ENCODE results near the gene REXO2.

REXO2 gene

DNA sequence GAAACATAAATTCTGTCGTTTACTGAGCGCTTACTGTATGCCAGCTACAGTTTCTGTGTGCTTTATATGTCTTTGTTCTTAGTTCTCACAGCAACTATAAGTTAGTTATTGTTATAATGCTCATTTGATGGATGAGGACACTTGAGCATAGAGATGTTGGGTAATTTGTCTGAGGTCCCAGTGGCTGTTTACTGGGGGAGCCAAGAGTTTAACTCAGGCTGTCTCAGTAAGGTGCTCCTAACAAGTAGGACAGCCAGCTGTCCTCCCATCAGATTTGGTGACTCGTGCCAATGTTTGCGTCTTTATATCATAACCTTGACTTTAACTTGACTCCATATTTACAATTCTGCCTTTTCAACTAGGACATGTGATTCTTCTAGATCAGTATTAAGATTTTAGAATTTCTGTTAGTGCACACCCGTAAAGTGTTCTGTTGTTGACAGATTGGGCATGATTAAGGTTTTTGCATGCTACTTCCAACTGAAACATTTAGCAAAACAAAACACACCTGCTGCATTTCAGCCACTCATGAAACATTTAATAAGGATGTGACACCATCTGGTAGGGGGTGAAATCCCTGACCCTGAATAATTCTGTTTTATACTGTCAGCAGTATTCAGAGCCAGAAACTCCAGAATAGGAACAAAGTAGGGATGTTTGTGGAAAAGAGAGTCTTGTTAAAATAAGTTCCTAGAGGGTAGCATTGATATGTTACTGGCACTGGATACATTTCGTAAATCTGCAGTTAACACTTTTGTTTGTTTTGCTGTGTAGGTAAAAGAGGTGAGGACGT lies 1.9 kb downstream of the REXO2 start:
- DNase-seq (ENCODE audit: low read depth) = no peak

DNA sequence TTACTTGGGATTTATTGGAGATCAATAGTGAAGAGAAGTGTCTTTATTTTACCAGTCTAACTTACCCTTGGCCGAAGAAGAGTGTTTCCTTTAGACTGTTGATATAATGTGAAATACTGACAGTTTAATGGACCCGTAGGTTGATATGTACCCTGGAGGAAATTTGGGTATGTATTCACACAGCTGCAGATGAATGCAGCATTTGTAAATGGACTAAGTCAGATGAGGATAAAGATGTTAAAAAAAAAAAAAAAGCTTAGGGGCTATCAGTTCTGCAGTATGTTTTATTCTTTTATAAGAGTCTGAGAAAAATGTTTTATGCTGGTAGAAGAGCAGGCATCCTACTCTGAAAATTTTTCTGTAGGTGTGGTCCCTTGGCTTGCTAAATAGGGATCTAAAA lies 2.7 kb downstream of the REXO2 start:
- no peak for DNase-seq (ENCODE audit: low read depth)

DNA sequence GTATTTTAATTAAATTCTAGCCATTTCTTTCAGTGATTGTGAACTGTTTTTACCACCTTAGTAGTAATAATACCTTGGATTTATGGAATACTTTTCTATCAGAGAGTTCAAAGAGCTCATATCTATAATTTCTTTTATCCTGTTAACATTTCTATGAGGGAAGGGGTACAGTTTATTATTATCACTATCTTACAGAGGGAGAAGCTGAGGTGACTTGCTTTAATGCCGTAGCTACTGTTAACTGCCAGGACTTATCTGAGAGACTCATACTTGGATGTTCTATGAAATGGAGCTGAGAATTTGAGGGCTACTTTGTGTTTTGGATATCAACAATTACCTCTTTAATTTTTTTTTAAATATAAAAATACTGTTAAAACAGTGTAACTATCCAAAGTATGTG lies 3.3 kb downstream of the REXO2 start:
- DNase-seq (ENCODE audit: low read depth) = no peak

DNA sequence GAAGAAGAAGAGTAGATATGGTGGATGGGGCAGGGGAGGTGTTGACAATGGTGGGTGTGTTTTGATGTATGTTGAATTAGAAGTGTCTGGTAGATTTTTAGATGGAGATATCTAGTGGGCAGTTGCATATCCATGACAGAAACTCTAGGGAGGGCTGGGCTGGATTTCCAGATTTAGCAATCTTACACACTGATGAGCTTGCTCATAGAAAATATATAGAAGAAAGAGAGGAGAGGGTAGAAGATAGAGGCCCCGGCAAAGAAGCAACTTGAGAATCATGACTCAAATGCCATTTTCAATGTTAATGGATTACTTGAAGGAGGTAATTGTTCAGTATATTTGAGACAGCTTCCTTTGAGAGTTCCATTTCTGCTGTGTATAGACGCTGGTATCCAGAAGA lies 8.2 kb downstream of the REXO2 start:
- no peak for DNase-seq (ENCODE audit: low read depth)

DNA sequence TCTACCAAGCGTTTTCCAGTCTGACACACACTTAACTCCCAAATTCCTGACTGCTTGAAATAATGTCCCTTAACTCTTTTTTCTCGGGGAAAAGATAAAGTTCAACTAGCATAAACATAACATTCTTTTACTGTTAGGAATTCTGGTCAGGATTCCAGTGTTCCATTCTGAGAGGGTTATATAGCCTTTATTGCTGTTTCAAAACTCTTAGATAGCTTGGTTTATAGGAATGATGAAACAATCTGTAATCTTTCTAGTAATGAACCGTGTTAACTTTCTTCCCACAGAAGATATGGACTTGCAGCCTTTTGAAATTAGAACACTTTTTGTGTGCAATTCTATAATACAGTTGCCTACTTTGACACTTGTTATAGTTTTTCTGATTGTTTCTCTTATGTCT lies 8.6 kb downstream of the REXO2 start:
- DNase-seq (ENCODE audit: low read depth) = no peak

DNA sequence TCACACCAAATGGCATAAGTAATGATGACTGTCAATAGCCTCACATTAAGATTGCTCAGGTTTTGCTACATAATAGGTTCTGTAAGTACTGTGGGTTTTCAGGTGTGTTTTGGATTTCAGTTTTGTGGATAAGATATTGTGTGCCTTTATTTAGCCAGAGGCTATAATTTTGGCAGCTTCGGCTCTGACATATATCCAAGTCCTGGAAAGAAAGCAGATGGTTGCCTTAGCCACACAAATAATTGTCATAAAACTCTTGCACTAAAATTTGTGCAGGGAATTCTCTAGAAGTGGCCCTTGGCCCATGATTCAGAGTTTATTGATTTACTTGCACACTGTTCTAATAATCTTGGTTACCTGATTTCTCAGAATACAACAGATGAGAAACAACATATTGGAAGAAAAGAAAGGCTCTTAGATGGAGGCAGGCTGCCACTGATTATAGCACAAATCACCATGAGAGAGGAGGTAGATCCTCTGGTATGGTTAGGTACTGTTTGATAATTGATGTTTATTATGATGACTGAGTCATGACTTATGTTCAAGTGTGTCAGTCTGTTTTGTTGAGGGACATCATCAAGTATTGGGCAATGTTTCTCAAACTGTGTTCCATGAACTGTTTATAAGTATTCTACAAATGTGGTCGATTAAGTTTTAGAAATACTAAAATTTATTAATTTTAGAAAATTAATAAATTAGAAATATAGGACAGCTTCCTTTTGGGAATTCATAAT lies 9.6 kb downstream of the REXO2 start:
- DNase-seq (ENCODE audit: low read depth) = no peak

DNA sequence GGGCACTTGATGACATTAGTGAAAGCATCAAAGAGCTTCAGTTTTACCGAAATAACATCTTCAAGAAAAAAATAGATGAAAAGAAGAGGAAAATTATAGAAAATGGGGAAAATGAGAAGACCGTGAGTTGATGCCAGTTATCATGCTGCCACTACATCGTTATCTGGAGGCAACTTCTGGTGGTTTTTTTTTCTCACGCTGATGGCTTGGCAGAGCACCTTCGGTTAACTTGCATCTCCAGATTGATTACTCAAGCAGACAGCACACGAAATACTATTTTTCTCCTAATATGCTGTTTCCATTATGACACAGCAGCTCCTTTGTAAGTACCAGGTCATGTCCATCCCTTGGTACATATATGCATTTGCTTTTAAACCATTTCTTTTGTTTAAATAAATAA lies 10.6 kb downstream of the REXO2 start:
- no peak for DNase-seq (ENCODE audit: low read depth)

DNA sequence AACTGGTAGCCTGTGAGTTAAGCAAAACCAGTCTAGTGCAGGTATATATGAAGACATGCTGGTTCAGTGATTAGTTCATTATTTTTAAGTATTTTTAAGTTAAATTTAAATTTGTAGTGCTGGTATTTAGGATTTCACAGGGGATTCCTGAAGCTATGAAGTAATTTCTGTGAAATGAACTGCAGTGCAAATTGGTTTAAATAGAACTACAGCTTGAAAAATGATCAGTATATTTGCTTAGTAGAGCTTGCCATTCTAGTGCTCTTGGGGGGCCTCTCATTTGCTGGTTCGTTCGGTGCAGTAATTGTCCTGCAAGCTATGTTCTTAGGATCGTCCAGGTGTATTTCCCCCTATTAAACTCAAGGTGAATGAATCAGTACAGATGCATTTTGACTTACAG lies 13.1 kb downstream of the REXO2 start:
- DNase-seq (ENCODE audit: low read depth) = no peak

DNA sequence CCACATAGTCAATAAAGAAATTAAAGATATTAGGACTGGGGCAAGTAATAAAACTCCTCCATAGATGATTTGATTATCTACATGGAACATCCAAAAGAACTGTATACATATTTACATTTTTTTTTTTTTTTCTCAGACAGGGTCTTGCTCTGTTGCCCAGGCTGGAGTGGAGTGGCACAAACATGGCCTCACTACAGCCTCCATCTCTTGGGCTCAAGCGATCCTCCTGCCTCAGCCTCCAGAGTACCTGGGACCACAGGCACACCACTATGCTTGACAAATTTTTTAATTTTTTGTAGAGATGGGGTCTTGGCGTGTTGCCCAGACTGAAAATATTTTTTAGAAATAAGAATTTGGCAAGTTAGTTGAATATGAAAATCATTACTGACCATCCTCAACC lies 24.7 kb downstream of the REXO2 start:
- DNase-seq (ENCODE audit: low read depth) = no peak

DNA sequence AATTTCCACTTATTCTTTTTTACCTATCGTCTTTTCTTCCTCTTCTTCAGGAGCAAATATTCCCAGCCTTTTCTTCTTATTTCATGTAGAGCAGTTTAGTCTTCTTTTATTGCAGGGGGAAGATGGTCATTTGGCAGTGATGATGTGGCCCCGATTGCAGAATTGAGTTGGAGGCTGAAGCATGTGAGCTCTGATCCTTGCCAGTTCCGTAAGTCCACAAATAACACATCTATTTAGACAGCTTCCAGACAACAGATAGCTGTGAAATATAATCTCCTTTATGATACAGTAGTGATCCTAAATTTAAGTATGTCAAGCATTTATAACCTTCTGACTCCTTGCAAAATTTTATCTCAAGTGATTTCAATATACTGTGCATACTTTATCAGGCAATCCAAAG lies 27.5 kb downstream of the REXO2 start:
- DNase-seq (ENCODE audit: low read depth) = no peak

DNA sequence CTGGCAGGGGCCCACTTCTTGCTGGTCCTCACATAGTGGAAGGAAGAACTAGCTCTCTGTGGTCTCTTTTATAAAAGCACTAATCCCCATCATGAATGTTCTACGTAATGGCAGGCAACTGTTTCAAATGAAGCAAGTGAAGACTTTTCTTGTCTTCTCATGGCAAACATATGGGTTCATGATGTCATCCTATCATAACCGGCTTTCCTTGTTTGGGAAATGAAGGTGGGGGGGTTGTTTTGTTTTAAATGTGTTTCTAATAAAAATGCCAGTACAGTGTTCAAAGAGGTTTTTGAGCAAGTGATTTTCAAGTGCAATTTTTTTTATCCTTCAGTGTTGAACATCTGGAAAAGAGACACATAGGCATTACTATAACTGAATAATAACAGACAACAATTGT lies 33.4 kb downstream of the REXO2 start:
- no peak for DNase-seq (ENCODE audit: low read depth)

DNA sequence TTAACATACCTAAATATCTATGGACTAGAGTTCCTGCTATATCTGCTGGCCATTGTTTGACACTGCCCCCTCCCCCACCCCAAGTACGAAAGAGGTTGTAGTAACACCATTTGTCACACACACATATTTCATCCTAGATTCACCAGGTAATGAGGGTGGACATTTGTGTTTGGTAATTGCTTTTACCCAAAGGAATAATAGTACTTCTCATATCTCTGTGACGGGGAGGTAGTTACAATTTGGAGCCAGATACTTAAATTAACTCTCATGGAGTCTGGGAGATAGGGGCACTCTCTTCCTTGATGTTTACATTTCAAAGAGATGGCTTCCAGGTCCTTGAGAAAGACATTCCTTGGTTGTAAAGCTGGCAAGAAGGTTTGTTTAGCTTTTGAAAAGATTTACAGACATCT lies 38.7 kb downstream of the REXO2 start:
- DNase-seq (ENCODE audit: low read depth) = no peak

DNA sequence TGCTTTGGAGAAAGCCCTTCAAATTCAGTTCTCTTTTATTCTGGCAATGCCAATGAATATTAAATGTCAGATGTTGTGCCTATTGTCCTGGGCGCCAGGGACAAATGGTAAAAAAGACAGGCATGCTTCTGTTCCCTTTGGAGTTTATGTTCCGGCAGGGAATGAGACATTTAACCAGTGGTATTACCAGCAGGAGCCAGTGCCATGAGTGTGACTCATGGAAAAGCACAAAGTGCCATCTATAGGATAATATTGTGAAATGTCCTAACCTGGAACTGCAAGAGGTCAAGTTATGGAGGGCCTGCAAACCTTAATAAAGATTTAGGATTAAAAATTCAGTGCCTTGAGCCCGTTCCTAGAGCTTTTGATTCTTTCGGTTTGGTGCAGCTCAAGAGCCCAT lies 39.5 kb downstream of the REXO2 start:
- DNase-seq (ENCODE audit: low read depth) = no peak

DNA sequence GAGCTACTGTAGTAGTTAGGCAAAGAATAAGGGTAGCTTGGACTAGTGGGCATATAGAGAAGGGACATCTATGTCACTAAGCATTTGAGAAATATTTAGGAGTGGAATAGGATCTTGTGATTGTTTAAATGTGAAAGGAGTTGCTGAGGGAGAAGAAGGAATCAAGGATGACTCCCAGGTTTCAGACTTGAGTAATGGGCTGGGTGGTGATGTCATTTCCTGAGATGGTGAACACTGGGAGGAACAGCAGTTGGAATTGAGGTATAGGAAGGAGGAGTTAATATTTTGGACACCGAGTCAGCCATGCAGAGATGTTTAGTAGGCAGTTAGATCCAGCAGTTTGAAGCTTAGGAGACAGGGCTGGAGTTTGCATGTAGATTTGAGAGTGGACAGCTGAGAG lies 40.1 kb downstream of the REXO2 start:
- no peak for DNase-seq (ENCODE audit: low read depth)

DNA sequence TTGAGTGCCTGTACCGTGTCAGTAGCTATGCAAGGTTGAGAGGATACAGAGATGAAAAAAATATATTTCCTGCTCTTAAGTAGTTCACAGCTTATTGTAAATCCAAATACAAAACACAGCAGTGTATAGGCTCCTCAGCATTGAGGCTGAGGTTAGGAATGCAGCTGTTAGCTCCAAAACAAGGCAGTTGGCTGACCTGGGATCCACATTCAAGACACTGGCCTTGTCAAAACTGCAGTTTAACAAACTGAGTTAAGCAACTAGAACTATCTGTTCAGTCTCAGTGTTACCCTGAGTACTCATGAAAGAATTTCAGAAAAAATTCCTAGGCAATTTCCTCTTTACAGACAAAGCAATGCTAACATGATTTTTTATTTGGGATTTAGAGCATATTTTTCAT lies 42.8 kb downstream of the REXO2 start:
- DNase-seq (ENCODE audit: low read depth) = no peak

DNA sequence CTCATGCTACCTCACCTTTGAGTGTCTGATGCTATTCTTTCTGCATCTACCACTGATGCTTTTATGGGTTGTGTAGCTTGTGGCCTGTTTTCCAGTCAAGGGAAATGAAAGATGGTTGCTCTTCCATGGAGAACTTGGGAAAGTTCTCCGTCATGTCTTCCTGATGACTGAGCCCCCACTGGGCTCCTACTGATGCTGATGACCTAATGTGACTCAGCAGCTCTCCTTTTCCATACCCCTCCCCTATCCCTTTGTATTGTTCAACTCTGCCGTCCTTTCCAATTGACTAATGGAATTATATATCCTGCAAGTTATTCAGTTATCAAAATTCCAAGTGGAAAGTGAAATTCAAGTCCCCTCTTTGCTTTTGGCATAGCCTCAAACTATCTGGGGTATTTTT lies 44.7 kb downstream of the REXO2 start:
- no peak for DNase-seq (ENCODE audit: low read depth)

DNA sequence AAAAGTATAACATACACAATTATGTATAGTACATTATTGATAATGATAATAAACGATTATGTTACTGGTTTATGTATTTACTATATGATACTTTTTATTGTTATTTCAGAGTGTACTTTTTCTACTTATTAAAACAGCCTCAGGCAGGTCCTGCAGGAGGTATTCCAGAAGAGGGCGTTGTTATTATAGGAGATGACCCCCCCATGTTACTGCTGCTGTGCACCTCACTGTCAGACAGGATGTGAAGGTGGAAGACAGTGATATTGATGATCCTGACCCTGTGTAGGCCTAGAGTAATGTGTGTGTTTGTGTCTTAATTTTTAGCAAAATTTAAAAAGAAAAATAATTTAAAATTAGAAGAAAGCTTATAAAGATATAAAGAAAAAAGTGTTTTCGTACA lies 57.6 kb downstream of the REXO2 start:
- no peak for DNase-seq (ENCODE audit: low read depth)

DNA sequence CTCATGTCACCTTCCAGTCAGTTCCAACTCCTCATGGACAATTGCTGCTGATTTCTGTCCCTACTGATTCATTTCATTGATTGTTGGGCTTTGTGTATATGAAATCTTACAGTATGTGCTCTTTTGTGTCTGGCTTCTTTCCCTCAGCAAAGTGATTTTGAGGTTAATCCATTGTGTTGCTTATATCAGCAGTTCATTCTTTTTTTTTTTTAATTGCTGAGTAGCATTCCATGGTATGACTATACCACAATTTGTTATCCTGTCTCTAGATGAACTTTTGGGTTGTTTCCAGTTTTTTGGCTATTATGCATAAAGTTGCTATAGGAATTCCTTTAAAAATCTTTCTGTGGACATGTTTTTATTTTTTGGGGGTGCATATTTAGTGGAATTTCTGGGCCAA lies 60.5 kb downstream of the REXO2 start:
- DNase-seq (ENCODE audit: low read depth) = no peak

Measured in CMK (cell line).